GM23338 (cell line): ENCODE measurements around the gene RAD23B. TPM values are rescaled to one million over a fixed set of nuclear protein-coding genes. Genes with fewer than 3 reads are reported as not detected.

Experiments used
- ATAC-seq: fragments of 200-7000 bp; cut with Tn5 transposase; 3 replicates; pipeline ENCODE4 v1.9.1; 2020
- DNase-seq: peaks from one replicate; pipeline ENCODE4 v3.0.0-alpha.2; 2015; ENCODE audit warnings: low spot score
- H2AFZ ChIP-seq: fragments of 200-600 bp; sonication (generic); 2 replicates; pipeline ENCODE4 v1.8.0; 2016; ENCODE audit warnings: antibody characterized with exemption, mild to moderate bottlenecking, moderate library complexity
- H3F3A ChIP-seq: fragments of 200-600 bp; sonication (generic); replicated peaks from 2 replicates; pipeline ENCODE4 v1.8.0; 2017; ENCODE audit warnings: antibody characterized with exemption, mixed run types, low read depth
- H3K27ac ChIP-seq: fragments of 200-600 bp; sonication (generic); 2 replicates; pipeline ENCODE4 v1.6.1; 2016; ENCODE audit warnings: low read depth
- H3K27me3 ChIP-seq: fragments of 200-600 bp; sonication (generic); 2 replicates; pipeline ENCODE4 v1.8.0; 2016; ENCODE audit warnings: mild to moderate bottlenecking, mixed run types, moderate library complexity; ENCODE audit not compliant: insufficient read depth
- H3K36me3 ChIP-seq: fragments of 200-600 bp; sonication (generic); 2 replicates; pipeline ENCODE4 v1.8.0; 2016; ENCODE audit warnings: mild to moderate bottlenecking; ENCODE audit not compliant: insufficient read depth
- H3K4me1 ChIP-seq: fragments of 200-600 bp; sonication (generic); 2 replicates; pipeline ENCODE4 v1.8.0; 2016; ENCODE audit warnings: mild to moderate bottlenecking, moderate library complexity; ENCODE audit not compliant: insufficient read depth
- H3K4me2 ChIP-seq: fragments of 200-600 bp; sonication (generic); 2 replicates; pipeline ENCODE4 v1.7.1; 2017; ENCODE audit warnings: mixed run types
- H3K4me3 ChIP-seq: fragments of 200-600 bp; sonication (generic); 2 replicates; pipeline ENCODE4 v1.6.1; 2016; ENCODE audit warnings: mixed run types
- H3K79me2 ChIP-seq: fragments of 200-600 bp; sonication (generic); replicated peaks from 2 replicates; pipeline ENCODE4 v1.8.0; 2017; ENCODE audit warnings: mild to moderate bottlenecking; ENCODE audit not compliant: insufficient read depth
- H3K9me2 ChIP-seq: fragments of 200-600 bp; sonication (generic); 2 replicates; pipeline ENCODE4 v1.8.0; 2017; ENCODE audit not compliant: insufficient read depth
- H4K20me1 ChIP-seq: fragments of 200-600 bp; sonication (generic); replicated peaks from 2 replicates; pipeline ENCODE4 v1.8.0; 2017; ENCODE audit warnings: mild to moderate bottlenecking; ENCODE audit not compliant: insufficient read depth
- H3K27ac Mint-ChIP-seq: 2 replicates; pipeline ENCODE4 v1.8.0; 2020; ENCODE audit warnings: inconsistent platforms, mild to moderate bottlenecking, moderate library complexity, mixed read lengths
- H3K27me3 Mint-ChIP-seq: 3 replicates; pipeline ENCODE4 v1.8.0; 2022; ENCODE audit warnings: low read depth, mild to moderate bottlenecking, moderate library complexity, mixed read lengths, inconsistent platforms; ENCODE audit not compliant: insufficient read depth, poor library complexity
- H3K36me3 Mint-ChIP-seq: 3 replicates; pipeline ENCODE4 v1.8.0; 2021; ENCODE audit warnings: low read depth, mild to moderate bottlenecking, inconsistent platforms, moderate library complexity, mixed read lengths
- H3K4me1 Mint-ChIP-seq: 3 replicates; pipeline ENCODE4 v1.8.0; 2020; ENCODE audit warnings: mild to moderate bottlenecking, inconsistent platforms, mixed read lengths
- H3K4me3 Mint-ChIP-seq: 3 replicates; pipeline ENCODE4 v1.8.0; 2021; ENCODE audit warnings: moderate library complexity, mild to moderate bottlenecking, inconsistent platforms, mixed read lengths
- H3K9me3 Mint-ChIP-seq: 3 replicates; pipeline ENCODE4 v1.8.0; 2020; ENCODE audit warnings: moderate library complexity, mild to moderate bottlenecking, inconsistent platforms, mixed read lengths
- CREB1 ChIP-seq: fragments of 250-450 bp; sonication (Bioruptor Pico); IDR thresholded peaks from 2 replicates; pipeline ENCODE4 v1.5.0; 2020; ENCODE audit warnings: low read depth, mild to moderate bottlenecking, moderate library complexity
- EZH2 ChIP-seq: fragments of 200-600 bp; sonication (generic); IDR thresholded peaks from one replicate; pipeline ENCODE4 v1.8.0; 2017; ENCODE audit warnings: antibody characterized with exemption, mild to moderate bottlenecking, low read depth; ENCODE audit not compliant: unreplicated experiment
- EZH2phosphoT487 ChIP-seq: fragments of 200-600 bp; sonication (generic); IDR thresholded peaks from one replicate; pipeline ENCODE4 v1.8.1; 2018; ENCODE audit warnings: antibody characterized with exemption; ENCODE audit not compliant: unreplicated experiment
- JUNB ChIP-seq: IDR thresholded peaks from one replicate; pipeline ENCODE4 v1.6.1; 2016; ENCODE audit warnings: antibody characterized with exemption; ENCODE audit not compliant: unreplicated experiment
- NANOG ChIP-seq: IDR thresholded peaks from 2 replicates; pipeline ENCODE4 v1.6.1; 2016; ENCODE audit warnings: antibody characterized with exemption, borderline replicate concordance
- POLR2AphosphoS5 ChIP-seq: IDR thresholded peaks from 2 replicates; pipeline ENCODE4 v1.6.1; 2016; ENCODE audit warnings: antibody characterized with exemption, low read depth
- STAT1 ChIP-seq: IDR thresholded peaks from one replicate; pipeline ENCODE4 v1.6.1; 2016; ENCODE audit warnings: antibody characterized with exemption; ENCODE audit not compliant: unreplicated experiment
- ZNF114 ChIP-seq: fragments of 250-450 bp; sonication (Bioruptor Pico); IDR thresholded peaks from 2 replicates; pipeline ENCODE4 v1.5.0; 2020; ENCODE audit warnings: mild to moderate bottlenecking, moderate library complexity
- ZNF331 ChIP-seq: fragments of 250-450 bp; sonication (Bioruptor Pico); IDR thresholded peaks from 2 replicates; pipeline ENCODE4 v1.5.0; 2020; ENCODE audit warnings: low read depth, mild to moderate bottlenecking, moderate library complexity
- polyA plus RNA-seq: library from polyadenylated mRNA; unstranded; fragments of >200 nt; fragmentation: Nextera tagmentation; extraction: Ambion mirVana; gene quantifications from 2 replicates; pipeline ENCODE4 v1.2.1, GENCODE V29; 2016
- total RNA-seq: library from RNA; depleted of rRNA; stranded (reverse); fragments of >200 nt; shearing (Covaris generic); gene quantifications from 2 replicates; pipeline ENCODE4 v1.2.3, GENCODE V29; 2014
- TF ChIP-seq, protein P1 (sequence below): fragments of 250-450 bp; sonication (Bioruptor Pico); IDR thresholded peaks from 2 replicates; pipeline ENCODE4 v1.5.0; 2020; ENCODE audit warnings: mild to moderate bottlenecking, moderate library complexity
- TF ChIP-seq, protein P2 (sequence below): IDR thresholded peaks from one replicate; pipeline ENCODE4 v1.6.1; 2018; ENCODE audit warnings: antibody characterized with exemption; ENCODE audit not compliant: unreplicated experiment
- TF ChIP-seq, protein P3 (sequence below), 2 experiments: fragments of 200-600 bp in 1 of 2; sonication (generic) in 1 of 2; conservative IDR thresholded peaks; 2 replicates each; pipeline versions ENCODE4 v1.5.1 to v1.6.1; 2016 to 2017; ENCODE audit warnings: antibody characterized with exemption in 2 of 2, low read depth in 2 of 2, mild to moderate bottlenecking in 2 of 2, moderate library complexity in 1 of 2
- TF ChIP-seq, protein P4 (sequence below): IDR thresholded peaks from 2 replicates; pipeline ENCODE4 v1.6.1; 2016; ENCODE audit warnings: antibody characterized with exemption

The RAD23B gene
- total and polyA plus RNA-seq, 2 experiments from 2014 or later, result 31.1 to 137 TPM

DNA sequence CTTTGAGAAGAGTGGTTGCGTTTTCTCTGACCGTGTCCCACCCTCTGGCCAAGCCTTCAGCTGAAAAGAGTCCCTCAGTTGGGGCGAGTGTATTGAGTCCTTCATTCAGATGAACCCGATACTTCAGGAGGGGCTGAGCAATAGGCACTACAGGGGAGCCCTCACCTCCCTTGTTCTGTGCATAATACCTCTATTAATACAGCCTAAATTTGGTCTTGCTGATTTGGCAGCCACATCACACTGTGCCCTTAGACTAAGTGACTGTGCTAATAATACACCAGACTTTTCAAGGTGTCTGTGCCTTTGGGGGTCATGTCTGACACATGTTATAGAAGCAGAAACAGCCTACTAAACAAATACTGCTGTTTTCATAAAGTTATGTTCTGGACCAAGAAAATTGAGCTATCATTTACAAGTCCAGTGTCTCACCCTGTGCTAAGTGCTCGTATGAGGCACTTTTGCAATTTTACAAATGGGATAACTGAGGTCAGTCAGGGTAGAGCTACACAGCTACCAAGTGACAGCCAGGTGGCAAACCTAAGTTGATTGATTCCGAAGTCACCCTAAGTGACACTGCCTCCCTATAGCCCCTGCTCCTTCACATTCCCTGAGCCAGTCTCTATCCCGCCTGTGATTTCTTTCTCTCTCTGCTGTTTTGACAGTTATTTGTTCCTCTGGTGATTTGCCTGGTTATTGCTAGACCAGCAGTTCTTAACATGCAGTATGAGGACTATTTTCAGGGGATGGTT lies 56.0 kb downstream of the RAD23B start:
- DNase-seq, result no peak
- H3K4me2 ChIP-seq, result no peak overlapping the region
- H3K27me3 ChIP-seq, result no peaks in the 10 kb centered on the region
- H3K9me3 Mint-ChIP-seq, result no peaks in the 10 kb centered on the region; the same call in 2 of the 3 replicates
- H3K27me3 Mint-ChIP-seq, result peaks cover 15% of the 10 kb centered on the region
- TF ChIP-seq, protein P1, sequence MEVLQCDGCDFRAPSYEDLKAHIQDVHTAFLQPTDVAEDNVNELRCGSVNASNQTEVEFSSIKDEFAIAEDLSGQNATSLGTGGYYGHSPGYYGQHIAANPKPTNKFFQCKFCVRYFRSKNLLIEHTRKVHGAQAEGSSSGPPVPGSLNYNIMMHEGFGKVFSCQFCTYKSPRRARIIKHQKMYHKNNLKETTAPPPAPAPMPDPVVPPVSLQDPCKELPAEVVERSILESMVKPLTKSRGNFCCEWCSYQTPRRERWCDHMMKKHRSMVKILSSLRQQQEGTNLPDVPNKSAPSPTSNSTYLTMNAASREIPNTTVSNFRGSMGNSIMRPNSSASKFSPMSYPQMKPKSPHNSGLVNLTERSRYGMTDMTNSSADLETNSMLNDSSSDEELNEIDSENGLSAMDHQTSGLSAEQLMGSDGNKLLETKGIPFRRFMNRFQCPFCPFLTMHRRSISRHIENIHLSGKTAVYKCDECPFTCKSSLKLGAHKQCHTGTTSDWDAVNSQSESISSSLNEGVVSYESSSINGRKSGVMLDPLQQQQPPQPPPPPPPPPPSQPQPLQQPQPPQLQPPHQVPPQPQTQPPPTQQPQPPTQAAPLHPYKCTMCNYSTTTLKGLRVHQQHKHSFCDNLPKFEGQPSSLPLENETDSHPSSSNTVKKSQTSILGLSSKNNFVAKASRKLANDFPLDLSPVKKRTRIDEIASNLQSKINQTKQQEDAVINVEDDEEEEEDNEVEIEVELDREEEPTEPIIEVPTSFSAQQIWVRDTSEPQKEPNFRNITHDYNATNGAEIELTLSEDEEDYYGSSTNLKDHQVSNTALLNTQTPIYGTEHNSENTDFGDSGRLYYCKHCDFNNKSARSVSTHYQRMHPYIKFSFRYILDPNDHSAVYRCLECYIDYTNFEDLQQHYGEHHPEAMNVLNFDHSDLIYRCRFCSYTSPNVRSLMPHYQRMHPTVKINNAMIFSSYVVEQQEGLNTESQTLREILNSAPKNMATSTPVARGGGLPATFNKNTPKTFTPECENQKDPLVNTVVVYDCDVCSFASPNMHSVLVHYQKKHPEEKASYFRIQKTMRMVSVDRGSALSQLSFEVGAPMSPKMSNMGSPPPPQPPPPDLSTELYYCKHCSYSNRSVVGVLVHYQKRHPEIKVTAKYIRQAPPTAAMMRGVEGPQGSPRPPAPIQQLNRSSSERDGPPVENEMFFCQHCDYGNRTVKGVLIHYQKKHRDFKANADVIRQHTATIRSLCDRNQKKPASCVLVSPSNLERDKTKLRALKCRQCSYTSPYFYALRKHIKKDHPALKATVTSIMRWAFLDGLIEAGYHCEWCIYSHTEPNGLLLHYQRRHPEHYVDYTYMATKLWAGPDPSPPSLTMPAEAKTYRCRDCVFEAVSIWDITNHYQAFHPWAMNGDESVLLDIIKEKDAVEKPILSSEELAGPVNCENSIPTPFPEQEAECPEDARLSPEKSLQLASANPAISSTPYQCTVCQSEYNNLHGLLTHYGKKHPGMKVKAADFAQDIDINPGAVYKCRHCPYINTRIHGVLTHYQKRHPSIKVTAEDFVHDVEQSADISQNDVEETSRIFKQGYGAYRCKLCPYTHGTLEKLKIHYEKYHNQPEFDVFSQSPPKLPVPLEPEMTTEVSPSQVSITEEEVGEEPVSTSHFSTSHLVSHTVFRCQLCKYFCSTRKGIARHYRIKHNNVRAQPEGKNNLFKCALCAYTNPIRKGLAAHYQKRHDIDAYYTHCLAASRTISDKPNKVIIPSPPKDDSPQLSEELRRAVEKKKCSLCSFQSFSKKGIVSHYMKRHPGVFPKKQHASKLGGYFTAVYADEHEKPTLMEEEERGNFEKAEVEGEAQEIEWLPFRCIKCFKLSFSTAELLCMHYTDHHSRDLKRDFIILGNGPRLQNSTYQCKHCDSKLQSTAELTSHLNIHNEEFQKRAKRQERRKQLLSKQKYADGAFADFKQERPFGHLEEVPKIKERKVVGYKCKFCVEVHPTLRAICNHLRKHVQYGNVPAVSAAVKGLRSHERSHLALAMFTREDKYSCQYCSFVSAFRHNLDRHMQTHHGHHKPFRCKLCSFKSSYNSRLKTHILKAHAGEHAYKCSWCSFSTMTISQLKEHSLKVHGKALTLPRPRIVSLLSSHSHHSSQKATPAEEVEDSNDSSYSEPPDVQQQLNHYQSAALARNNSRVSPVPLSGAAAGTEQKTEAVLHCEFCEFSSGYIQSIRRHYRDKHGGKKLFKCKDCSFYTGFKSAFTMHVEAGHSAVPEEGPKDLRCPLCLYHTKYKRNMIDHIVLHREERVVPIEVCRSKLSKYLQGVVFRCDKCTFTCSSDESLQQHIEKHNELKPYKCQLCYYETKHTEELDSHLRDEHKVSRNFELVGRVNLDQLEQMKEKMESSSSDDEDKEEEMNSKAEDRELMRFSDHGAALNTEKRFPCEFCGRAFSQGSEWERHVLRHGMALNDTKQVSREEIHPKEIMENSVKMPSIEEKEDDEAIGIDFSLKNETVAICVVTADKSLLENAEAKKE (CRISPR knock-in tag), result no peak
- no peak for TF ChIP-seq ZNF114 (CRISPR knock-in tag)
- no peak for TF ChIP-seq EZH2phosphoT487
- TF ChIP-seq, protein P2, sequence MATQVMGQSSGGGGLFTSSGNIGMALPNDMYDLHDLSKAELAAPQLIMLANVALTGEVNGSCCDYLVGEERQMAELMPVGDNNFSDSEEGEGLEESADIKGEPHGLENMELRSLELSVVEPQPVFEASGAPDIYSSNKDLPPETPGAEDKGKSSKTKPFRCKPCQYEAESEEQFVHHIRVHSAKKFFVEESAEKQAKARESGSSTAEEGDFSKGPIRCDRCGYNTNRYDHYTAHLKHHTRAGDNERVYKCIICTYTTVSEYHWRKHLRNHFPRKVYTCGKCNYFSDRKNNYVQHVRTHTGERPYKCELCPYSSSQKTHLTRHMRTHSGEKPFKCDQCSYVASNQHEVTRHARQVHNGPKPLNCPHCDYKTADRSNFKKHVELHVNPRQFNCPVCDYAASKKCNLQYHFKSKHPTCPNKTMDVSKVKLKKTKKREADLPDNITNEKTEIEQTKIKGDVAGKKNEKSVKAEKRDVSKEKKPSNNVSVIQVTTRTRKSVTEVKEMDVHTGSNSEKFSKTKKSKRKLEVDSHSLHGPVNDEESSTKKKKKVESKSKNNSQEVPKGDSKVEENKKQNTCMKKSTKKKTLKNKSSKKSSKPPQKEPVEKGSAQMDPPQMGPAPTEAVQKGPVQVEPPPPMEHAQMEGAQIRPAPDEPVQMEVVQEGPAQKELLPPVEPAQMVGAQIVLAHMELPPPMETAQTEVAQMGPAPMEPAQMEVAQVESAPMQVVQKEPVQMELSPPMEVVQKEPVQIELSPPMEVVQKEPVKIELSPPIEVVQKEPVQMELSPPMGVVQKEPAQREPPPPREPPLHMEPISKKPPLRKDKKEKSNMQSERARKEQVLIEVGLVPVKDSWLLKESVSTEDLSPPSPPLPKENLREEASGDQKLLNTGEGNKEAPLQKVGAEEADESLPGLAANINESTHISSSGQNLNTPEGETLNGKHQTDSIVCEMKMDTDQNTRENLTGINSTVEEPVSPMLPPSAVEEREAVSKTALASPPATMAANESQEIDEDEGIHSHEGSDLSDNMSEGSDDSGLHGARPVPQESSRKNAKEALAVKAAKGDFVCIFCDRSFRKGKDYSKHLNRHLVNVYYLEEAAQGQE, result no peak
- TF ChIP-seq POLR2AphosphoS5, result no peak; the same call in 1 of the 2 replicates
- TF ChIP-seq, protein P3, sequence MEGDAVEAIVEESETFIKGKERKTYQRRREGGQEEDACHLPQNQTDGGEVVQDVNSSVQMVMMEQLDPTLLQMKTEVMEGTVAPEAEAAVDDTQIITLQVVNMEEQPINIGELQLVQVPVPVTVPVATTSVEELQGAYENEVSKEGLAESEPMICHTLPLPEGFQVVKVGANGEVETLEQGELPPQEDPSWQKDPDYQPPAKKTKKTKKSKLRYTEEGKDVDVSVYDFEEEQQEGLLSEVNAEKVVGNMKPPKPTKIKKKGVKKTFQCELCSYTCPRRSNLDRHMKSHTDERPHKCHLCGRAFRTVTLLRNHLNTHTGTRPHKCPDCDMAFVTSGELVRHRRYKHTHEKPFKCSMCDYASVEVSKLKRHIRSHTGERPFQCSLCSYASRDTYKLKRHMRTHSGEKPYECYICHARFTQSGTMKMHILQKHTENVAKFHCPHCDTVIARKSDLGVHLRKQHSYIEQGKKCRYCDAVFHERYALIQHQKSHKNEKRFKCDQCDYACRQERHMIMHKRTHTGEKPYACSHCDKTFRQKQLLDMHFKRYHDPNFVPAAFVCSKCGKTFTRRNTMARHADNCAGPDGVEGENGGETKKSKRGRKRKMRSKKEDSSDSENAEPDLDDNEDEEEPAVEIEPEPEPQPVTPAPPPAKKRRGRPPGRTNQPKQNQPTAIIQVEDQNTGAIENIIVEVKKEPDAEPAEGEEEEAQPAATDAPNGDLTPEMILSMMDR (conservative IDR thresholded peaks at IDR 0.05; ENCODE audit: low read depth in 2 of 2), result no peak
- TF ChIP-seq, protein P4, sequence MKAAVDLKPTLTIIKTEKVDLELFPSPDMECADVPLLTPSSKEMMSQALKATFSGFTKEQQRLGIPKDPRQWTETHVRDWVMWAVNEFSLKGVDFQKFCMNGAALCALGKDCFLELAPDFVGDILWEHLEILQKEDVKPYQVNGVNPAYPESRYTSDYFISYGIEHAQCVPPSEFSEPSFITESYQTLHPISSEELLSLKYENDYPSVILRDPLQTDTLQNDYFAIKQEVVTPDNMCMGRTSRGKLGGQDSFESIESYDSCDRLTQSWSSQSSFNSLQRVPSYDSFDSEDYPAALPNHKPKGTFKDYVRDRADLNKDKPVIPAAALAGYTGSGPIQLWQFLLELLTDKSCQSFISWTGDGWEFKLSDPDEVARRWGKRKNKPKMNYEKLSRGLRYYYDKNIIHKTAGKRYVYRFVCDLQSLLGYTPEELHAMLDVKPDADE, result no peak
- TF ChIP-seq JUNB, result no peak
- TF ChIP-seq NANOG, result no peak
- no peak for TF ChIP-seq STAT1
- no peak for TF ChIP-seq EZH2
- no peak for TF ChIP-seq ZNF331 (CRISPR knock-in tag)
- no peak for TF ChIP-seq CREB1 (CRISPR knock-in tag)
- no peak for ATAC-seq
- no peak overlapping the region for H2AFZ ChIP-seq
- no peaks in the 10 kb centered on the region for H3K79me2 ChIP-seq
- 0 out of 2 replicates have a peak overlapping the region, but pooled peaks have one; percentile 3 for H3K27ac Mint-ChIP-seq
- H3K27ac ChIP-seq, result no peak overlapping the region
- peaks cover 9% of the 10 kb centered on the region for H3K4me1 Mint-ChIP-seq
- 0 out of 2 replicates have a peak, but pooled peaks cover 4% of the 10 kb centered on the region for H3F3A ChIP-seq
- no peaks in the 10 kb centered on the region for H3K9me2 ChIP-seq
- no peaks in the 10 kb centered on the region for H3K36me3 ChIP-seq
- H4K20me1 ChIP-seq, result peaks cover 11% of the 10 kb centered on the region; the same call in 1 of the 2 replicates
- peaks cover 22% of the 10 kb centered on the region for H3K36me3 Mint-ChIP-seq
- no peak overlapping the region for H3K4me3 Mint-ChIP-seq
- H3K4me3 ChIP-seq, result no peak overlapping the region
- H3K4me1 ChIP-seq, result no peaks in the 10 kb centered on the region; the same call in 1 of the 2 replicates
